DMS 273 (cell line): Measurements from ENCODE around the gene KCNQ2.

Source experiments
- DNase-seq: peaks from one replicate; lab custom pipeline; 2025; ENCODE audit not compliant: unreplicated experiment; lab: John Stamatoyannopoulos, UW

Gene KCNQ2

DNA sequence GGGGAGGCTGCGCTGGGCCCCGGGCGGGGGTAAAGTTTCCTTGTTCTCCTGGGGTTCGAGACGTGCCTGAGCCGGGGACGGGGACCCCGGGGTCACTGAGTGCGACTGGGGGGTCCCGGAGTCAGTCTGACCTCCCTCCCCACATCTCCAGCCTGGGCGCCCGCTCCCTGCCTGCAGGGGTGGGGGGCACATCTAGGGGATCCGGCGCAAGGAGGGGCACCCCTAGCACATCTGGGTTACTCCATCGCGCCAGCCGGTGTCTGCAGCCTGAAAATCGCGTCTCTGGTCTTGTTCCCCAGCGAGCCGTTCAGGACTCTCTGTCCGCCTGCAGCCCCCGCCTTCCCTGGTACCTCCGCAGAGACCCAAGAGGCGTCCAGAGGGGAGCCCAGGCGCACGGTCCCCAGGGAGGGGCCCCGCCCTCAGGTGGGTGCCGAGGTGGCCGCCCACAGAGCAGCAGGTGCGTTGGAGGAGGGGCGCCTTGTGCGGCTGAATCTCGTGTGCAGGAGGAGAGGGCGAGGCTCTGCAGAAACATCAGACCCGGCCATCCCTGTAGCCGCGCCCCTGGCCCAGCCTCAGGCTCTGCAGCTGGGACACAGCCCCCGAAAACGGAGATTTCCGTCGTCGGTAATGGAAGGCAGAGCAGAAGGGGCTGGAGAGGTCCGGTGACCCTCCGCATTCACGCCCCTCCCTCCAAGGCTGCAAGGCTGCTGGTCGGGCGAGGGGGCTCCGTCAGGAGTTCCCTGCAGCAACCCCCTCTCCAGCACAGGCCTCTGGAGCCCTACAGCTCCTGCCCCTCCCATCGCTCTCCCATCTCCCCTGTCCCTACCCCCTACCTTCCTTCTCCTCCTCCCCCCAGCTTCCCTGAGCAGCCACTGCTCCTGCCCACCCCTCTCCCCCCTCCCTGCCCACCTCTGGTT lies 110.7 kb downstream of the KCNQ2 start:
- DNase-seq: peak; percentile 58

DNA sequence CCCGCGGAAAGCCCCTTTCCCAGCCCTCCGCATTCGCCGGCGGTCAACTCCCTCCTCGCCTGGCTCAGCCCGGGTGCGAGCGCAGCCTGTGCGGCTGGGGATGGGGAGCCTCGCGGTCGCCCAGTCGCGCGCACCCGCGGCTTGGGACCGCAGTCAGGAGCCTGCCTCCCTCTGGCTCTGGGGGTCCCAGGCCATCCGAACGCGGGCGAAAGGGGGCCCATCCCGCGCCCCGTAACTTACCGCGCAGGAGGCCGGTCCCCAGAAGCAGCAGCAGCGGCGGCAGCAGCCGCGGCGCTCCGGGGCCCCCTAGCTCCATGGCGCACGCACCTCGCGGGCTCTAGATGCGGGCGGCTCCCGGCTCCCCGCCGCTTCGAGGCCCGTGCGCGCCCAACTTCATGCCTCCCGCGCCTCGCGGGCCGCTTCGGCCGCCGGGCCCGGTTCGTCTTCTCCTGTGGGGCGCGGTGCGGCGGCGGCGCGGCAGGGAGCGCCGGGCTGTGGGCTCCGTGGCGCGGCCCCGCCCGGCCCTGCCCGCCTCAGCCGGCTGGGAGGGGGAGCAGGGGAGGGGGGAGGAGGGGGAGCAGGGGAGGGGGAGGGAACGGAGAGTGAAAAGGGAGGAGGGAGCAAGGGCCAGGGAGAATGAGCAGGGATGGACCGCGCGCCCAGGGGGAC lies 111.5 kb downstream of the KCNQ2 start, which contains the start of gene CHRNA4:
CHRNA4 (minus strand) TSS at position 500 of the 669 bp plus-strand sequence; CDS start at position 316, 184 bp downstream.
- DNase-seq: peak; percentile 74

DNA sequence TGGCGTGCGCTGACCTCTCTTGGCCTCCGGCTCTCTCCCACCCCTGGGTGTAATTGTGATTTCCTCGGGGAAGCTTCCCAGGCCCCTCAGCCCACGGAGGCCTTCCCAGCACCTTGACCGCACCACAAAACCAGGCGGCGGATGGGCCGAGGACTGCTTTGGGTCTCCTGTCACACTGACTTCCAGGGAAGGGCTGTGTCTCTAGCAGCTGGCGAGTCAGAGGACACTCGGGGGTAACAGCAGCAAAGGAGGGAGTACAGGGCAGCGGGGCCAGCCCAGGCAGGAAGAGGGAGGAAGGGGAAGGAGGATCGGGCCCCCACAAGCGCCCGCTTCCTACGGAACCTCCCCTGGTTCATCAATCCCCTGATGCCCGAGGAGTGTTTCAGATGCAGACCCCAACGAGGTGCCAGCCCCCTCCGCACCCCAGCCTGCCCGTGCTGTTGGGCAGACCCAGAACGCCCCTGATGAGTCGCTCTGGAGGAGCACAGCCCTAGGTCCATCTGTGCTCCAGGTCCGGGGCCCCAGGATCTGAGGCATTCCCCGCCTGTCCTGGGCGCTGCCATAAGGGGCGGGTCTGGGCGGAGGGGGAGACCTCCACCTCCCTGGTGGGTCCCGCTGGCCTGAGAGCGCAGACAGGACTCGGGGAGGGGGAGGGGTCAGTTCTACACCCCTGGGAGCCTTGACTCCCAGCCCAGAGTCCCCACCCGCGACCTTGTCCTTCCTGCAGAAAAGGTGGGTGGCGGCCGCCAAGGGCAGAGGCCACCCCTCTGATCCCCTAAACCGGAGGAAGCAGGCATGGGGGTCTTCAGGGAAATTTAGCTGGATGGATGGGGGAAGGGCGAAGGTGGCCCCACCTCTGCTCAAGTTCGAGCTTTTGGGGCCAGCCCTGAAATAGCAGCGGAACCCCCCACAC lies 112.3 kb downstream of the KCNQ2 start:
- no peak for DNase-seq

DNA sequence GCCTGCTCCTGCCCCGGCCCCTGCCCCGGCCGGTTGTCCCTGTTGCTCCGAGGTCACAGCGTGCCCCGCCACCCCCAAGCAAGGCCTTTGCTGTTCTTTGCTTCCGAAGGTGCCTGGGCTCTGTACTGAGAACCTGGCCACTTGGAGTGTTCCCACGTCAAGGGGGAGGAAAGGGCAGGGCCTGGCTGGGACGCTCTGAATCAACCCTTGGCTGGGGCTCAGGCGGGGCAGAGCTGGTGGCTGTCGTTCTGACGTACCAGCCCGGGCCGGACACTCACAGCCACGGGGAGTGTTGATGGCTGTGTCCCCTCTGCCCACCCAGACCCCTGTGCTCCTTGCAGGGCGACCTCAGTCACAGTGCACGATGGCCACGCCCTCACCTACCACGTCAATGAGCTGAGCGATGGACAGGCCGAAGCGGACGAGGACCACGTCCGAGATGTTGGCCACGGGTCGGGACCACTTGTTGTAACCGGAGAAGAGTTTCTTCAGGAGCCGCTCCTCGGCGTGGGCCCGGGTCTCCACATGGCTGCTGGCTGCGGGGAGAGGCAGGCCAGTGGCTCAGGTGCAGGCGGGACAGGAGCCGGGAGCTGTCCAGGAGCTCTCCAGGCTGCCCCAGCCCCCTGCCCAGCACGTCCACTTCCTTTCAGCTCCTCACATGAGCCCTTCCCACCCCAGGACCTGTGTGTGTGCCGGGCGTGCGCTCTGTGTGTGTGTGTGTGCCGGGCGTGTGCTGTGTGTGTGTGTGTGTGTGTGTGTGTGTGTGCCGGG lies 113.1 kb downstream of the KCNQ2 start:
- DNase-seq: no peak

DNA sequence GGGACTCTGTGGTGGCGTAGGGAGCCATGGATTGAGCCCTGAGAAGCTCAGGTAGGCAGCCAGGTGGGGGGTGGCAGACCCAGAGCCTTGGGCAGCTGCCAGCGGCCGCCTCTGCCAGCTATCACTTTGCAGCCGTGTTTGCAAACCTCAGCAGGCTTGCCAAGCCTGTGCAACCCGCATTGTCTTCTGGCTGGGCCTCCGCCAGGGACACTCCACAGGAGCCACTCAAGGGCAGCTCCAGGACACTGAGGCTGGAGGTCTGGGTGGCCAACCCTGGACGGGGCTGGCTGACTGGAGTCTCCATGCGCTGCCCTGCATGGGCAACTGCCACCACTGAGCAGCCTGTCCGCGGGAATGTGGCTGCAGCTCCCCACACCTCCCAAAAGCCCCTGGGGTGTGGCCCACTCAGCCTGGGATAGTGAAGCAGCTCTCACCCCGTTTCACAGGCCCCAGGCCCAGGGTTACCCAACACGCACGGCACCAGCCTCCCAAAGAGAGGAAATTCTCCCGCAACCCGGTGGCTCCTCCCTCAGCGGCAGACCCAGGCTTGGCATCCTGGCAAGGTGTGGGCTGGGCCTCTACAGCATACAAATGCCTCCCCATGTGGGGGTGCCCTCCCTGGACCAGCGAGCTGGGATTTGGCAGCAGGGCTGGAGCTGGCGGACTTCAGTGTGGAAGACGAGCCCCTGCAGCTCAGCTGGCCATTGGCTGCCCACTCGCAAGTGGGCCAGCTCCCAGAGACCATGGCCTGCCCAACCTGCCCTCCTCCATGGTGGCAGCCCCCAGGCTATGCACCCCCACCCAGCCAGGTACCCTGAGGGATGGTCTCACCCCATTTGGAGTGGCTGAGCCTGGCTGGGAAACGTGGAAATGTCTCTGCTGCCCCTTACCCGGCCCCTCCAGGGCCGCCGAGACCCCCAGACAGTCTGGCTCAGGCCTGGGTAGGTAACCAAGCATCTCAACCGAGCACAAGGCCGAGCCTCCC lies 114.2 kb downstream of the KCNQ2 start:
- DNase-seq: peak; percentile 37

DNA sequence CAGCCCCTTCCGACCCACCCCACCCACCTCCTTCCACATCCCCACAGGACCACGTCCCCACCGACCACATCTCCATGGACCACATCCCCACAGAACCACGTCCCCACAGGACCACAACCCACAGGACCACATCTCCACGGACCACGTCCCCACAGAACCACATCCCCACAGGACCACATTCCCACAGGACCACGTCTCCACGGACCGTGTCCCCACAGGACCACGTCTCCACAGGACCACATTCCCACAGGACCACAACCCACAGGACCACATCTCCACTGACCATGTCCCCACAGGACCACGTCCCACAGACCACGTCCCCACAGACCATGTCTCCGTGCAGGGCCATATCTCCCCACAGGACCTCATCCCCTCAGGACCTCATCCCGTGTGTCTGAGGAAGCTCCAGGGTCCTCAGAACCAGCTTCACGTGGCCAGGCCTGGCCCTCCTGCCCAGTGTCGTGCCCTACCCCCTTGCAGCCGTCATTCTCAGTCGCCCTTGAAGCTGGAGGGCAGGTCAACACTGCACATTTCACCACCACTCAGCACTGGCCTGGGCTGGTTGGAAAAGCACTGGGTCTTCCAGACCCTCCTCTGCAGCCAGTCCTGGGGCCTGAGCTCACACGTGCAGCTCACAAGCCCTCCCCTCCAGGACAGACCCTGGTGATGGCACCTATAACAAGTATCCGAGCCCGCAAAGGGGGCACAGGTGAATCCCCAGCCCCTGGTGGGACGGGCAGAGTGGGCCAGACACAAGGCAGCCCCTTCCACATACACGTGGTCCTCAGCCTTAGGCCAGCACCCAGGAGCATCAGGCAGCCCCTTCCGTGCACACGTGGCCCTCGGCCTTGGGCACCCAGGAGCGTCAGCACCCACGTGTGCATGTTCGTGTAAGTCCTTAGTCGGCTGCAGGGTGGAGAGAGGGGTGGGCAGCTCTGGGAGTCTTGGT lies 115.2 kb downstream of the KCNQ2 start:
- no peak for DNase-seq

DNA sequence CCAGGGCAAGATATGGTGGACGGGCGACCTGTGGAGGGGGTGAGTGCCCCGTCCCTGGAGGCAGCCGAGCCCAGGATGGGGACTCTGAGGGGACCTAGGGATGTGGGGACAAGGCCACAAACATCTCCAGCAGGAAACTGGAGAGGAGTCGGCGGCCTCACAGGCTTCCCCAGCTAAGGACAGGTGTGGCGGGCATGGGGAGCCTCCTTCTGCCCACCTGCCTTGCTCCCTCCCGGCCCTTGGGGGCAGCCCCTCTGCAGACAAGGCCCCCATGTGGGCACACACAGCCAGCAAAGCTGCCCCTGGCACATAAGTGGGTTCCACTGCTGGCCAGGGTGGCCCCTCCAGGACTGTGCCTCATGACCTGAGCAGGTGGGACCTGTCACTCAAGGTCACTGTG lies 115.9 kb downstream of the KCNQ2 start:
- DNase-seq: no peak

DNA sequence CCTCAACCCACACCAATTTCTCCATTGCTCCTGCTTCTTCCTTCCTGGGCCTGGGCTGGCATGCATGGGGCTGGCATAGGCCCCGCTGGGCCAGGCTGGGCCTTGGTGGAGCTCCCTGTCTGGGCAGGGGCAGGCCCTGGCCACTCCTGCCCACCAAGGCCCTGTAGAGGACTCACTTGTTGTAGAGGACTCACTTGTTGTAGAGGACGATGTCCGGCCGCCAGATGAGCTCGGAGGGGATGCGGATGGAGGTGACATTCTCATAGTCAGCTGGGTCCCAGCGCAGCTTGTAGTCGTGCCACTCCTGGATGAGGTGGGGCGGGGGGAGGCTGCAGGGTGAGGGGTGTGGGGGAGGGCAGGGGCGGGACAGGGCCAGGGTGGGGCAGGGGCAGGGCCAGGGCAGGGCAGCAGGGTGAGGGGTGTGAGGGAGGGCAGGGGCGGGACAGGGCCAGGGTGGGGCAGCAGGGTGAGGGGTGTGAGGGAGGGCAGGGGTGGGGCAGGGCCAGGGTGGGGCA lies 116.6 kb downstream of the KCNQ2 start:
- no peak for DNase-seq

DNA sequence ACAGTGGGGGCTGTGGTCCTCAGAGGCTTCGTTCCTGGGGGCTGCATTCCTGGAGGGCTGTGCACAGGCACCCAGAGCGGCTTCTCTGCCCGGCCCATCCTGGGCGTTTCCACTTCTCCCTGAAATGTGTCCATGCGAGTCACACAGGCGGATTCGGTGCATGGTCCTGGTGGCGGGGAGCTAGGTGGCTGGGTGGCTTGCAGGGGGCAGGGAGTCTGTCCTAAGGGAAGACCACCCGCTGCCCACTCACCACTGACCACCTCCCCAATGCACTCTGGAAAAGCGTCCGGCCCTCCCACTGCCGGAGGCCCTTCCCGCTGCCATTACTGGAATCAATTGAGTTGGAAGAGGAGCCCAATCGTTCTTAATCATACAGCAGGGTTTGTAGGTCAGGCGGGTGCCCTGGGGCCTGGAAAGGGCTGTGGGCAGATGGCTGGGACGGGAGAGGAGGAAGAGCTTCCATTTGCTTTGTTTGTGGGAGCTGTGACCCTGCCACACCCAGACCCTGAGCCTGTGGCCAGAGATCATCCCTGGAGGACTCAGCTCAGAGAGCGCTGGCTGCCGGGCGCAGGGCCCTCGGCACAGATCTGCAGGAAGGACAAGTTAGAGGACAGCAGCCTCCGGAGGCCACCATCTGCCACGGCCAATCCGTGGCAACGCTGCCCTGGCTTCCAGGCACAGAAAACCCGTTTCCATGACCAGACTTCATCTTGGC lies 117.7 kb downstream of the KCNQ2 start:
- DNase-seq: no peak

DNA sequence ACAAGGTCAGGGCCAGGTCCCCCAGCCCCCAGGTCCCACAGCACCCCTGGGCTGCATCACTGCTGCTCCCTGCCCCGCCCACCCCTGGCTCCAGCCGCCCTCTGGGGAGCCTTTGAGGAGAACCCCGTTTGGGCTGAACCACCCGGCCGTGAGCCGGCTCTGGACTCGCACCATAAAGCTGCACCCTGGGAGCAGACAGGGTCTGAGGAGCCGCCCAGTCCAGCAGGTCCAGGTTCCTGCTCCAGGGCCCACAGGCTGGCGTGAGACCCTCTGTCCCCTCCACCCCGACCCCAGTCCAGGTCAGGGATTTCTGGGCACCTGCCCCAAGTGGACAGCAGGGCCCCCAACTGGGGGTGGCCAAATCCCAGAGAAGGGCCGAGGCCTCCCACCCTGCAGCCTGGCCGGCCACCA lies 119.6 kb downstream of the KCNQ2 start:
- DNase-seq: no peak

DNA sequence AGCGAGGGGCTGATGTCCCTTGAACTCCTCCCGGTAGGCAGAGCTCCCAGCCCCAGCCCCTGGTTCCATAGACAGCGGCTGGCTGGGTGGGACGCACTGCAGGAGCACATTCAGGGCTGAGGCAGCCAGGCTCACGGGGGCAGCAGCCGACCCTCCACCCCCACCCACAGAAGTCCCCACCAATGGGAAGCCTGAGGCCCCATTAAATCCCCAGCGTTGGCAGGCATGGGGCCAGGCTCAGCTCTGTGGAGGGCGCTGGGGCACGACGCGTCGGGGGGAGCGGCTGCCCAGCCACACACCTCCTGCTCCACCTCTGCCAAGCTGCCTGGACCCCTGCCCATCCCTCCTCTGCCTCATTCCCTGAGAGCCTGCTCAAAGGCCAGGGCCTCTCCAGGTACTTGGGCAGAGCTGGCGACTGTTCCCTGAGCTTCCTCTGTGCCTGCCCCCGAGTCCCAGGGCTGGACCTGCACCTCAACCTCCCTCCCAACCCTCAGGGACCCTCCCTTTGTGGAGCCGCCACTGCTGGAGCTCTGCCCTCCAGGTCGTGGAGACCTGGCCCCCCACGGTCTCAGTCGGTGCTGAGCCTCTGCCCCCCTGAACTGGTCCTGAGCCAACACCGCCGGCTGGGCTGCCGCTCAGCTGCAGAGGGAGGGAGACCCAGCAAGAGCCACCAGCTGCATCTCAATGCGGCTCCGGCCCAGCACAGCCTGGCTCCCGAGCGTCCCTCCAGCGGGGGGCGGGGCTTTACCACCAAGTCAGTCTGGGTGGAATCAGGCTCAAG lies 120.5 kb downstream of the KCNQ2 start:
- DNase-seq: peak; percentile 88

DNA sequence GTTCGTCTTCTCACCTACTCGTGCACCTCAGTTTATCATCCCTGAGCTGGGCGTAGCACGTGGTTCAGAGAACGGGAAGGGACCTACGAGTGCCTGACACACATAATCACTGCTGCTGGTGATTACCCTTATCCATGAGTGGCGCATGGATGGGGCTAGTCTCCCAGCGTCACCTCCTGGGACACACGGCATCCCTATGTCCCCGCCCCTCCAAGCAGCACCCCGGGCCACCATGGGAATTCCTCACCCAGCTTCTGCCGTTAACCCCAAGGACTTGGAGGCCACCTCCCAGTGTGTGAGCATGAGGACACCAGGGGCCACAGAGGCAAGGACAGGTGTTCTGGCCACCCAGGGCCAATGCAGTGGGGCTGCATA lies 121.1 kb downstream of the KCNQ2 start:
- no peak for DNase-seq

DNA sequence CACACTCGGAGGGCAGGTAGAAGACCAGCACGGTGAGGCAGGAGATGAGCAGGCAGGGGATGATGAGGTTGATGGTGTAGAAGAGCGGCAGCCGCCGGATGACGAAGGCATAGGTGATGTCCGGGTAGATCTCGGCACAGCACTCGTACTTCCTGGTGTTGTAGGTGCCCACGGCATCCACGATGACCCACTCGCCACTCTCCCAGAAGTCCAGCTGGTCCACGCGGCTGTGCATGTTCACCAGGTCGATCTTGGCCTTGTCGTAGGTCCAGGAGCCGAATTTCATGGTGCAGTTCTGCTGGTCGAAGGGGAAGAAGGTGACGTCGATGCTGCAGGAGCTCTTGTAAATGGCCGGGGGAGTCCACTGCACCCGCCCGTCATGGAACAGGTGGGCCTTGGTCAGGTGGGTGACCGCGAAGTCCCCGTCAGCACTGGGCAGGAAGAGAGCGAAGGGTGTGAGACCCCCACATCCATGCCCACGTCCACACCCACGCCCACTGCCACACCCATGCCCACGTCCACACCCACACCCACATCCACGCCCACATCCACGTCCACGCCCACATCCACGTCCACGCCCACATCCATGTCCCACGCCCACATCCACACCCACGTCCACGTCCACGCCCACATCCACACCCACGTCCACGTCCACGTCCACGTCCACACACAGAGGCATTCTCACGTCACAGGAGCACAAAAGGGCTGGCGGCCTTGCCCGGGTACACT lies 121.7 kb downstream of the KCNQ2 start:
- DNase-seq: no peak
